Activated naive CD8-positive, alpha-beta T cell treated with anti-CD3 and anti-CD28 coated beads for 36 hours (primary cell): ENCODE results near the gene LHFPL3. TPM values are rescaled to one million over a fixed set of nuclear protein-coding genes. Genes with fewer than 3 reads are reported as not detected.
"Not testable (repeated sequence)": the region's sequence is repeated elsewhere in the genome, so short reads cannot be mapped to it uniquely, and the experiment has no call there.

Experiments used
- DNase-seq: peaks from one replicate; pipeline ENCODE4 v3.0.0; 2021
- H3K27ac Mint-ChIP-seq: one replicate; pipeline ENCODE4 v1.8.0; 2022; ENCODE audit warnings: mild to moderate bottlenecking, moderate library complexity, mixed read lengths
- H3K27me3 Mint-ChIP-seq: one replicate; pipeline ENCODE4 v1.8.0; 2022; ENCODE audit warnings: mild to moderate bottlenecking, mixed read lengths
- H3K36me3 Mint-ChIP-seq: one replicate; pipeline ENCODE4 v1.8.0; 2021; ENCODE audit warnings: mild to moderate bottlenecking, mixed read lengths
- H3K4me1 Mint-ChIP-seq: one replicate; pipeline ENCODE4 v1.8.0; 2021; ENCODE audit warnings: mixed read lengths
- H3K4me3 Mint-ChIP-seq: one replicate; pipeline ENCODE4 v1.8.0; 2022; ENCODE audit warnings: mild to moderate bottlenecking, moderate library complexity, mixed read lengths
- H3K9me3 Mint-ChIP-seq: one replicate; pipeline ENCODE4 v1.8.0; 2022; ENCODE audit warnings: mixed read lengths
- total RNA-seq, 2 experiments: library from RNA; stranded (reverse); gene quantifications; one replicate each; pipeline ENCODE4 v1.2.3, GENCODE V29; 2021

LHFPL3 gene
- total RNA-seq, 2 experiments from 2014 or later, result not detected

- Mint-ChIP-seq H3K36me3 (no peaks in the 10 kb centered on the region), H3K27me3 (no peaks in the 10 kb centered on the region)
- DNase-seq, result no peak
Measured at GRCh38 chr7:104553074-104553473, 224.7 kb downstream of the LHFPL3 start.

DNA sequence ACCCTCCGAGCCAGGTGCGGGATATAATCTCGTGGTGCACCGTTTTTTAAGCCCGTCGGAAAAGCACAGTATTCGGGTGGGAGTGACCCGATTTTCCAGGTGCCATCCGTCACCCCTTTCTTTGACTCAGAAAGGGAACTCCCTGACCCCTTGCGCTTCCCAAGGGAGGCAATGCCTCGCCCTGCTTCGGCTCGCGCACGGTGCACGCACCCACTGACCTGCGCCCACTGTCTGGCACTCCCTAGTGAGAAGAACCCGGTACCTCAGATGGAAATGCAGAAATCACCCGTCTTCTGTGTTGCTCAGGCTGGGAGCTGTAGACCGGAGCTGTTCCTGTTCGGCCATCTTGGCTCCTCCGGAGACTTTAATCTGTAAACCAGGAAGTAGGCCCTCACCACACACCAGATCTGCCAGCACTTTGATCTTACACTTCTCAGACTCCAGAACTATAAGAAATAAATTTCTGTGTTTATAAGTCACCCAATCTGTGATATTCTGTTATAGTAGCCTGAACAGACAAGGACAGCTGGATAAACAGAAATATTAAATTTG lies 235.0 kb downstream of the LHFPL3 start:
- not testable (repeated sequence) for H3K27me3 Mint-ChIP-seq, H3K9me3 Mint-ChIP-seq, H3K4me1 Mint-ChIP-seq, H3K27ac Mint-ChIP-seq, H3K4me3 Mint-ChIP-seq, DNase-seq, H3K36me3 Mint-ChIP-seq

More at GRCh38 chr7:104553074-104553473, 224.7 kb downstream of the LHFPL3 start:
- H3K9me3 Mint-ChIP-seq, result peaks cover 9% of the 10 kb centered on the region
- no peak overlapping the region for H3K27ac Mint-ChIP-seq
- no peaks in the 10 kb centered on the region for H3K4me1 Mint-ChIP-seq
- no peak overlapping the region for H3K4me3 Mint-ChIP-seq

GRCh38 chr7:104569751-104570150 lies 241.3 kb downstream of the LHFPL3 start:
- no peaks in the 10 kb centered on the region for H3K36me3 Mint-ChIP-seq
- H3K4me3 Mint-ChIP-seq, result no peak overlapping the region
- DNase-seq, result no peak
- no peaks in the 10 kb centered on the region for H3K9me3 Mint-ChIP-seq
- H3K27me3 Mint-ChIP-seq, result peaks cover 3% of the 10 kb centered on the region
- H3K27ac Mint-ChIP-seq, result no peak overlapping the region
- no peaks in the 10 kb centered on the region for H3K4me1 Mint-ChIP-seq

DNA sequence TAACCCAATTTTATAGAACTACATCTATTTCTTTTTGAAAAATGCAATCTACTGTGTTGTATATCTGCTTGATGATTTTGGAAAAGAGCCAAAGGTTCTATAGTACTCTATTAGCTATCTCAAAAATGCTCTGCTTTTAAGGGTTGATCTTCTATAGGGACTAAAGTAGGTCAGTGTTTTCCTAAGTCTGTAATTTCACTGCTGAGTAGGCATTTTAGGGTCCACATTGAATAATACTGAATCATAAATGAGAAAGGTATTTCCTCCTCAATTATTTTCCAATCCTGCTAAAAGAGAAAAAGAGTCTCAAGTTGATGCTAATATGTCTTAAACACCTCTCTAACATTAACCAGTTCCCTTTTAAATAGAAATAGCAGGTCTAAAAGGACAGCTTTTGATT lies 244.2 kb downstream of the LHFPL3 start:
- Mint-ChIP-seq H3K36me3 (no peaks in the 10 kb centered on the region), H3K4me3 (no peak overlapping the region), H3K27ac (no peak overlapping the region), H3K4me1 (no peaks in the 10 kb centered on the region), H3K9me3 (no peaks in the 10 kb centered on the region), H3K27me3 (no peaks in the 10 kb centered on the region)
- no peak for DNase-seq

- Mint-ChIP-seq H3K27me3 (no peaks in the 10 kb centered on the region), H3K4me1 (no peaks in the 10 kb centered on the region), H3K9me3 (peaks cover 5% of the 10 kb centered on the region), H3K36me3 (no peaks in the 10 kb centered on the region), H3K4me3 (no peak overlapping the region), H3K27ac (no peak overlapping the region)
- no peak for DNase-seq
Measured at GRCh38 chr7:104584620-104585019, 256.2 kb downstream of the LHFPL3 start.

DNA sequence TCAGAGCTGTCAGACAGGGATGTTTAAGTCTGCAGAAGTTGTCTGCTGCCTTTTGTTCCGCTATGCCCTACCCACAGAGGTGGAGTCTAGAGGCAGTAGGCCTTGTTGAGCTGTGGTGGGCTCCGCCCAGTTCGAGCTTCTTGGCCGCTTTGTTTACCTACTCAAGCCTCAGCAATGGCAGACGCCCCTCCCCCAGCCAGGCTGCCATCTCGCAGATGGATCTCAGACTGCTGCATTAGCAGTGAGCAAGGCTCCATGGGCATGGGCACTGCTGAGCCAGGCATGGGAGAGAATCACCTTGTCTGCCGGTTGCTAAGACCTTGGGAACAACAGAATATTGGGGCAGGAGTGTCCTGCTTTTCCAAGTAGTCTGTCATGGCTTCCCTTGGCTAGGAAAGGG lies 267.2 kb downstream of the LHFPL3 start:
- DNase-seq, H3K36me3 Mint-ChIP-seq, H3K4me3 Mint-ChIP-seq, H3K27me3 Mint-ChIP-seq, H3K4me1 Mint-ChIP-seq, H3K27ac Mint-ChIP-seq, H3K9me3 Mint-ChIP-seq: not testable (repeated sequence)

GRCh38 chr7:104603957-104604356 lies 275.6 kb downstream of the LHFPL3 start:
- Mint-ChIP-seq H3K4me1 (no peaks in the 10 kb centered on the region), H3K4me3 (no peak overlapping the region), H3K9me3 (no peaks in the 10 kb centered on the region), H3K27ac (no peak overlapping the region), H3K36me3 (no peaks in the 10 kb centered on the region), H3K27me3 (peaks cover 3% of the 10 kb centered on the region)
- no peak for DNase-seq

DNA sequence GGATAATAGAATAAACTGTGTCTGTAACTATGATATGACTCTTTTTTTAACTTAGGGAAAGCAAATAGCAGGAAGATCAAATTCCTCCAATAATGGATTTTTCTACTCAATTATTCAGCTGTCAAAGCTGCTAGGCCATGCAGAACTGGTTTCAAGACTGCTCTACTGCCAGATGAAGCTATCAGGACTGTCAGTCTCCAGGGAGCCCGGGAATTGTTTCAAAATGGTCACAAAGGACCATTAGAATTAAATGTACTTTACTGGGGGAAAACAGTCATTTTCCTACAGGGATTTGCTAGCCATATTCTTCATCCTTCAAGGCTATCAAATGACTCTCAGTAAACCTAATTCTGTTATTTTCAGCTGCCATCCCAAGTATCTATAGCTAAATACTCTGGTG lies 276.3 kb downstream of the LHFPL3 start:
- Mint-ChIP-seq H3K27ac (no peak overlapping the region), H3K9me3 (no peaks in the 10 kb centered on the region), H3K4me3 (no peak overlapping the region), H3K4me1 (no peaks in the 10 kb centered on the region), H3K36me3 (no peaks in the 10 kb centered on the region), H3K27me3 (no peaks in the 10 kb centered on the region)
- no peak for DNase-seq

DNA sequence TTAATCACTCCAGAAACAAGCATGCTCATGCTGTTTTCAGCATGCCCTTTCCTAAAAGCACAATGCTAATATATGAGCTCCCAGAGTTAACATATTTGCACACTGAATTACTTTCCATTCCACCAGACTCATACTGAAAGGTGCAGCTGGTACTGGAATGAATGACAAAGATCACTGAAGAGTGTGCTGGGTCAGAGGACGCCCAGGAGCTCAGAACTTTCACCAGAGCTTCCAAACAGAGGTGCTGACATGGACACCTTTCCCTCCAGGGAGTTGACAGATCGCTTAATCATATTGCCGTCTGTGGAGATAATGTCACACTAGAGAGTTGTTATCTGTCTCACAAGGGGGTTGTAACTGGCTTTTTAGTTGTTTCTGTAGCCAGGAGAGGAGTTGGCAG lies 292.9 kb downstream of the LHFPL3 start:
- Mint-ChIP-seq H3K27me3 (no peaks in the 10 kb centered on the region), H3K36me3 (no peaks in the 10 kb centered on the region), H3K4me1 (no peaks in the 10 kb centered on the region), H3K9me3 (no peaks in the 10 kb centered on the region), H3K27ac (no peak overlapping the region), H3K4me3 (no peak overlapping the region)
- DNase-seq, result no peak

GRCh38 chr7:104625956-104626355 lies 297.6 kb downstream of the LHFPL3 start:
- H3K27me3 Mint-ChIP-seq, result peaks cover 6% of the 10 kb centered on the region
- H3K4me3 Mint-ChIP-seq, result no peak overlapping the region
- H3K36me3 Mint-ChIP-seq, result no peaks in the 10 kb centered on the region
- no peak for DNase-seq
- no peaks in the 10 kb centered on the region for H3K9me3 Mint-ChIP-seq
- no peak overlapping the region for H3K27ac Mint-ChIP-seq
- no peaks in the 10 kb centered on the region for H3K4me1 Mint-ChIP-seq

GRCh38 chr7:104627516-104627915 lies 299.1 kb downstream of the LHFPL3 start:
- no peak overlapping the region for H3K4me3 Mint-ChIP-seq
- no peaks in the 10 kb centered on the region for H3K4me1 Mint-ChIP-seq
- DNase-seq, result no peak
- no peaks in the 10 kb centered on the region for H3K9me3 Mint-ChIP-seq
- peaks cover 9% of the 10 kb centered on the region for H3K27me3 Mint-ChIP-seq
- no peaks in the 10 kb centered on the region for H3K36me3 Mint-ChIP-seq
- H3K27ac Mint-ChIP-seq, result no peak overlapping the region

DNA sequence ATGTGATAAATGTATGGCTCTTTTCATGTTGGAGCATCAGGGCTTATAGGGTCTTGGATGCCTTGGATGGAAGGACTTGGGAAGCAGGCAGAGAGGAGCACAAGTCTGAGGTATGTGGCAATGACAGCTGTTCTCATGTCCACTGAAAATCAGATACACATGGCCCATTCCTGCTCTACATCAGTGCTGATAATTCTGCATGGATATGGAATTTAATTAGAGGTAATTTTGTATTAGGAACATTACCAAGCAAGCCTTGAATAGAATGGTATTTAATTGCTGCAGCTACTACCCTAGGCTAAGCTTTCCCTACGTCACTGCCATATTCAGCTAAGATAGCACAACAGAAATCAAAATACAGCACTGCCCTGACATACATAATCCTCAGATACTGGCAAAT lies 299.6 kb downstream of the LHFPL3 start:
- Mint-ChIP-seq H3K4me3 (no peak overlapping the region), H3K27me3 (peaks cover 9% of the 10 kb centered on the region), H3K27ac (no peak overlapping the region), H3K4me1 (no peaks in the 10 kb centered on the region), H3K36me3 (no peaks in the 10 kb centered on the region), H3K9me3 (no peaks in the 10 kb centered on the region)
- no peak for DNase-seq

DNA sequence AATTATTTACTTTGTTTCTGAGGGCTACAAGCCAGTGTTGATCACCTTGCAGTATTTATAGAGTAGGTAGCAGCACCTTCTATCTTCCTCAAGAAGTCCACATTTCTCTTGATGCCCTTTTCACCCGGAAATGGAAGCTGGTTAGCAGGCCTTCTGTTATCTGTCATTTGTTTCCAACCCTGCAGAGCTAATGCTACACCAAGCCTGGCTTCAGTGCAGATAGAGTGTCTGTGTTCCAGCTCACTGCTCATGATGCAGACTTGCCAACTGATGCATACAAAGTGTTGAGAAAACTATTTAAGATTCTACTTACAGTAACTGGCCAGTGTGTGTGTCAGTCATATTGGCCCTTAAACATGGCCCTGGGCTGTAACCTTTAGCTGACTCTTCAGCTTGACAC lies 301.0 kb downstream of the LHFPL3 start:
- peaks cover 13% of the 10 kb centered on the region for H3K27me3 Mint-ChIP-seq
- H3K9me3 Mint-ChIP-seq, result no peaks in the 10 kb centered on the region
- H3K4me1 Mint-ChIP-seq, result no peaks in the 10 kb centered on the region
- no peak overlapping the region for H3K4me3 Mint-ChIP-seq
- H3K27ac Mint-ChIP-seq, result no peak overlapping the region
- no peaks in the 10 kb centered on the region for H3K36me3 Mint-ChIP-seq
- no peak for DNase-seq

- H3K4me3 Mint-ChIP-seq, result no peak overlapping the region
- H3K9me3 Mint-ChIP-seq, result peaks cover 2% of the 10 kb centered on the region
- DNase-seq, result no peak
- peaks cover 7% of the 10 kb centered on the region for H3K27me3 Mint-ChIP-seq
- no peaks in the 10 kb centered on the region for H3K4me1 Mint-ChIP-seq
- H3K36me3 Mint-ChIP-seq, result no peaks in the 10 kb centered on the region
- H3K27ac Mint-ChIP-seq, result no peak overlapping the region
Measured at GRCh38 chr7:104640506-104640905, 312.1 kb downstream of the LHFPL3 start.

GRCh38 chr7:104642560-104642959 lies 314.2 kb downstream of the LHFPL3 start:
- peaks cover 7% of the 10 kb centered on the region for H3K27me3 Mint-ChIP-seq
- no peak overlapping the region for H3K4me3 Mint-ChIP-seq
- no peak for DNase-seq
- H3K27ac Mint-ChIP-seq, result no peak overlapping the region
- H3K36me3 Mint-ChIP-seq, result no peaks in the 10 kb centered on the region
- H3K9me3 Mint-ChIP-seq, result no peaks in the 10 kb centered on the region
- H3K4me1 Mint-ChIP-seq, result no peaks in the 10 kb centered on the region

DNA sequence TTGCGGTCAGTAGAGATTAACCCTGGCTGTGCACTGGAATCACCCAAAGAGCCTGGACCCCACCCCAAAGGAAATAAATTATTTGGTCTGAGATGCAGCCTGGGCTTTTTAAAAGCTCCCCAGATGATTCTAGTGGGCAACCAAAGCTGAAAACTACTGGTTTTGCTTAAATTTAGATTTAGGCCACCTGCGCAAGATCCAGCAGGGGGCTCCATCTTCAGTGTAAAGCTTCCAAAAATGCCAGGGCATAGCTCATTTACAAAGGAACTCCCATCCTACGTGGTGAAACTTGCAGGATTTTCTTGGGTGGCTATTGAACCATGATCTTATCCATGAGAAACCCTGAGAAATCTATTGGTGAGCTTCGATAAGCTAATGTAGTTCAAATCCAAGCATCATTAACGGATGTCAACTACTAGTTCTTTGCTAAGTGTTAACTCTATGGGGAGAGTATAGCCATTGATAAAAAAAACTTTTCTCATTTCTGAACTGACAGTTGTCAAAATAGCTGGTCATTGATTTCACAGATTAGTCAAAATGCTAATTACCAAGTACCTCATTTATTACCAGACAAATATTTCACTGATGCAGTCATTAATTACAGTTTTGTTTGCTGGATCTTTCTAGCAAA lies 315.3 kb downstream of the LHFPL3 start:
- no peaks in the 10 kb centered on the region for H3K4me1 Mint-ChIP-seq
- no peak overlapping the region for H3K27ac Mint-ChIP-seq
- no peak overlapping the region for H3K4me3 Mint-ChIP-seq
- H3K27me3 Mint-ChIP-seq, result peaks cover 13% of the 10 kb centered on the region
- no peaks in the 10 kb centered on the region for H3K36me3 Mint-ChIP-seq
- DNase-seq, result peak; percentile 1
- no peaks in the 10 kb centered on the region for H3K9me3 Mint-ChIP-seq
